K562 treated with DMSO at 1 percent for 12 hours (cell line): ENCODE data around the gene UBTFL1. TPM values are rescaled to one million over a fixed set of nuclear protein-coding genes. Genes with fewer than 3 reads are reported as not detected.

Experiments used
- total RNA-seq: library from RNA; unstranded; fragments of 300-600 nt; gene quantifications from 2 replicates; pipeline ENCODE4 v1.2.3, GENCODE V29; 2022; ENCODE audit not compliant: insufficient read depth

The UBTFL1 gene, protein sequence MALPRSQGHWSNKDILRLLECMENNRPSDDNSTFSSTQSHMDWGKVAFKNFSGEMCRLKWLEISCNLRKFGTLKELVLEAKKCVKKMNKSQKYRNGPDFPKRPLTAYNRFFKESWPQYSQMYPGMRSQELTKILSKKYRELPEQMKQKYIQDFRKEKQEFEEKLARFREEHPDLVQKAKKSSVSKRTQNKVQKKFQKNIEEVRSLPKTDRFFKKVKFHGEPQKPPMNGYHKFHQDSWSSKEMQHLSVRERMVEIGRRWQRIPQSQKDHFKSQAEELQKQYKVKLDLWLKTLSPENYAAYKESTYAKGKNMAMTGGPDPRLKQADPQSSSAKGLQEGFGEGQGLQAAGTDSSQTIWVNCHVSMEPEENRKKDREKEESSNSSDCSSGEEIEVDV
- not detected in 2 replicates for total RNA-seq

DNA sequence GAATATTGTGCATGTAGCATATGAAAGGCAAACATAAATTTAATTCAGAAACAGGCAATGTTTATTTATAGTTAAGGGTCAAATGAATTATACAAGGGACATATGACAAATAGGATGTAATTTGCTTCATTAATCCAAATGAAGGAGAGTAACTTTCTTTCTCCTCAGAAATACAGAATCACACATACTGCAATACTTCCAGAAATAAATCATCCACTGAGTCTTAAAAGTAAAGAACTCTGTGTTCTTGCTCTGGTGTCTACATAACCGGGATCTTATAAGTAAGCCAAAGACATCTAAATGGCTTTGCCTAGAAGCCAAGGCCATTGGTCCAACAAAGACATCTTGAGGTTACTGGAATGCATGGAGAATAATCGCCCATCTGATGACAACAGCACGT, at the start of gene UBTFL1:
Gene UBTFL1 (plus strand): TSS at position 301 of the 400 bp plus-strand sequence. CDS start 0 bp downstream, at position 301.

DNA sequence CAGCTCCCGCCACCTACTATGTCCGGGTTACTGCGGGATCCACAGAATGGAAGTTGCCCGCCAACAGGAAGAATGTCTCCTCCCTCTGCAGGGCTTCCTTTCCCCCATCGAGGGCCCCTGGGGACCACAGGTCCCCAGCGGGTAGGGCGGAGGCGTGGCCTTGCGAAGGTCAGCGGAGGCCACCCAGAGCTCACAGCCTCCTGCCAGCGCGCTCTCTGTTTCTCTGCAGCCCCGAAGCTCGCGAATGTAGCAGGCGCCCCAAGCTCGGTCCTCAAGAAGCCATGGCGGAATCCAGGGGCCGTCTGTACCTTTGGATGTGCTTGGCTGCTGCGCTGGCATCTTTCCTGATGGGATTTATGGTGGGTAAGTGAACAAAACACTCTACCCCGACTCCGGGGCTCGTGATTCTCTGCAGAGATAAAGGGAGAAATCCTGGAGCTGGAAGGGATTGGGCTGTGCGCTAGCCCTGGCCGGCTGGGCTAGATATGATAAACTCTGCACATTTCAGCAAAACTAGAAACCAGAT, 48.8 kb downstream of the UBTFL1 start, which contains the start of gene NAALAD2:
Gene NAALAD2 (plus strand): TSS at position 186 of the 526 bp plus-strand sequence. CDS start 96 bp downstream, at position 282.

Other genes starting within 250 kb of the UBTFL1 start
- gene TRIM64B, start 207.5 kb upstream of the UBTFL1 start, total RNA-seq = not detected in 2 replicates
- gene TRIM49D1, start 163.7 kb upstream of the UBTFL1 start, total RNA-seq = not detected in 2 replicates
- not detected in 2 replicates for gene TRIM49D2, start 161.9 kb upstream of the UBTFL1 start, total RNA-seq
- gene TRIM64, start 119.9 kb upstream of the UBTFL1 start, total RNA-seq = not detected in 2 replicates
- gene TRIM49C, start 54.8 kb upstream of the UBTFL1 start, total RNA-seq = not detected in 2 replicates
- 0.23 and 0.94 TPM in 2 replicates for gene NAALAD2, start 48.7 kb downstream of the UBTFL1 start, total RNA-seq
- 24.5 and 35.2 TPM in 2 replicates for gene CHORDC1, start 137.1 kb downstream of the UBTFL1 start, total RNA-seq